DMS 273 treated with DMSO at 0.1 percent for 48 hours (cell line): ENCODE results near the gene SORD.
"Not testable (repeated sequence)": the region's sequence is repeated elsewhere in the genome, so short reads cannot be mapped to it uniquely, and the experiment has no call there.

Experiments
- DNase-seq: peaks from one replicate; lab custom pipeline; 2025; lab: John Stamatoyannopoulos, UW

The SORD gene

DNA sequence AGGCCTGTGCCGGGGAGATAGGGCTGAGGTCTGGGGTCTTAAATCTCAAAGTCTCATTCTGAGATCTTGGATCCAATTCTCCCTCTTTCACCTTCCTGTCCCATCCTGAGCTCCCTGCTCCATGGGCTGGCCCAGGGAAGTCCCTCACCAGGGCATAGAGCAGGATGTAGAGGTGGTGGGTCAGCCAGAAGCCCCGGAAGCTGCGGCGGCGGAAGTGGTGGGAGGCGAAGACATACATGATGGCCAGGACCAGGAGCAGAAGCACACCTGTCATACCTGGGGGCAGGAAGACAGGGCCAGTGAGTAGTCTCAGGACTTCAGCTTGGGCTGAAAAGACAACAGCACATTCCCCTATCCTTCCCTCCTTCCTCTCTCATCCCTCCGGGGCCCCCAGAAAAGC, 74.5 kb downstream of the SORD start:
- DNase-seq = no peak

GRCh38 chr15:45099549-45100165, 76.7 kb downstream of the SORD start:
- no peak for DNase-seq

DNA sequence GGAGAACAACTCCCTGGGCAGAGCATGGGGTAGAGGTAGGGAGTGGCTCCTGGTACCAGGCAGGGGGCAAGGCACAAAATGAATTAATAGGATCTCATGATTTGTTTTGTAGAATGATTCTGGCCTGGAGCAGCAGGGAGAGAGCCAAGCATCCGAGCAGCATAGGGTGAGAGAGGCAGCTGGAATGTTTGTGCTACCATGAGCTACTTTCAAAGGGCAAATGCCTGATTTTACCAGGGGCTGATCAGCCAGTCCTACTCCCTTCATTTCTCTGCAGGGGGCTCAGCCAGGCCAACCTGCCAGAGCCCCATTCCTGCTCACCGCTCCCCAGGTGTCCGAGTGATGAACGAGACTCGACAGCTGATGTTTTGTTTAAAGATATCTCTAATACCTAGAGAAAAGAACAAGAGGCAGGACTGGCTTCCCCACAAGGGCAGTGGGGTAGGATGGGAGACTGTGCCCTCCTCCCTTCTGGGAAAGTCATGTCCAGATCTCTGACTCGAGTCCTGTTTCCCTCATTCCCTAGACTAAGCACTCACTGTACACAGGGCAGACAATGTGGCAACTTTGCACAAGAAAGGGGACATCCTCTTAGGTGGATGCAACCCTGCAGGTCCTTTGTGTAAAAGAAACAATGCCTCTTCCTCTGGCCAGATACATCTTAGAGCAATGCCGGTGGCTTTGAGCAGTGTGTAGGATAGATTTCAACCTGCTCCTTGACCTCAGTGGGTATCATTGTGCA, 78.1 kb downstream of the SORD start:
- no peak for DNase-seq

GRCh38 chr15:45101749-45102148, 78.8 kb downstream of the SORD start:
- no peak for DNase-seq

DNA sequence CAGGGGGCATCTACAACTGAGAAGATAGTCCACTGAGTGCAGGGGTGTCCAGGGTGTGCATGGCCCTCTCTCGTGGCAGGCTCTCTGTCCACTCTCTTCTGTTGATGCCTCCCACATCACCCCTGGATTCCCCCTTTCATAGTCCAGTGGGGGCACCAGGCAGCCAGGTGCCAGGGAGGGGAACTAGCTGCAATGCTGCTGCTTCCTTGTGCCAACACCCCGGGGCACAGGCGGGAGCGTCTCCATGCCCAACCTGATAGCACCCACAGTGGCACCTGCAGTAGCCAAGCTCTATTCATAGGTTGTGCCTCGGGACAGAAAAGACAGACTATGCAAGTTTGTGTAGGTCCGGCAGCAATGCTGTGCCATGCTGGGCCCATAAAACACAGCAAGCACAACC, 79.2 kb downstream of the SORD start:
- DNase-seq = no peak

GRCh38 chr15:45104170-45104569, 81.2 kb downstream of the SORD start:
- not testable (repeated sequence) for DNase-seq

DNA sequence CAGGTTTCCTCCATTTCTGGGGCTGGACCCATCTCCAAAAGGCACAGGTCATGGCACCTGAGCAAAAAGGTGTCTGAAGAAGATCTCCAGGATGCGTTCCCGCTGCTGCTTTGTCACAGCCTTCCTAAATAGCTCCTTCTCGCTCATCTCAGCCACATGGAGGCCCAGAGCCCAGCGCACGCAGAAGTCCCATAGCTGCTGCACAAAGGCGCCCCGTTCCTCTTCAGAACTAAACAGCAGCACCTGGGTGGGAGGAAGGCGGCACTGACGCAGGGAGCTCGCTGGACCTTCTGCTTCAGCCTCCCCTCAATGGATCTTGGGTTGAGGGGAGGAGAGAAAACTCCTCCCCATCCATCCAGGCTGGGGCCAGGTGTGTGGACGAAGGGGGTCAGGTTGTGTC, 82.6 kb downstream of the SORD start:
- no peak for DNase-seq

GRCh38 chr15:45106002-45106790, 83.2 kb downstream of the SORD start:
- no peak for DNase-seq

- DNase-seq = no peak
Observed at GRCh38 chr15:45107941-45108630, 85.1 kb downstream of the SORD start.

DNA sequence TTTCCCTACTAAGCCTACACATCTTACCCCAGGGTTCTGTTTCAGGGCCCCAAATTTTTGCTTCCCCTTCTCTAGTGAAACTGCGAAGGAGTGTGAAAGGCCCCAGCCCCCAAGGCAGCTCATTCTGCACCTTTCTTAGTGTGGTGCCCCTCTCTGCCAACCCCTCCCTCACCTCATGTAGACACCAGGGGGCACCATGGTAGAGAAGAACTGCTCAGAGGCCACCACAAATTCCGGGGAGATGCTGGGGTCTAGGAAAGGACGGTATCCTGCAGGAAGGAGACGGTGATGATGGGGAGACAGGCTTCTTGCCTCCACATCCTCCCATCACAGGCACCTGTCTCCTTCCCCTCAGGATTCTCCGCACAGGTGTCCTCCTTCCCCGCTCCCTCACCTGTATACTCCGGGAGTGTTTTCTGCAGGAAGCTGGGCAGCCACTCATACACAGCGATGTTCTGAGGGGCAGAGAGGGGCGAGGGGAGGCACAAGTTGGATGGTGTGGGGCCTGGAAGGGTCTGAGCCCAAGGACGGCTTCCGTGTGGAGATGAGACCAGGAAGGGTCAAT, 87.3 kb downstream of the SORD start:
- no peak for DNase-seq

- DNase-seq = no peak
Observed at GRCh38 chr15:45111390-45112142, 88.6 kb downstream of the SORD start.

DNA sequence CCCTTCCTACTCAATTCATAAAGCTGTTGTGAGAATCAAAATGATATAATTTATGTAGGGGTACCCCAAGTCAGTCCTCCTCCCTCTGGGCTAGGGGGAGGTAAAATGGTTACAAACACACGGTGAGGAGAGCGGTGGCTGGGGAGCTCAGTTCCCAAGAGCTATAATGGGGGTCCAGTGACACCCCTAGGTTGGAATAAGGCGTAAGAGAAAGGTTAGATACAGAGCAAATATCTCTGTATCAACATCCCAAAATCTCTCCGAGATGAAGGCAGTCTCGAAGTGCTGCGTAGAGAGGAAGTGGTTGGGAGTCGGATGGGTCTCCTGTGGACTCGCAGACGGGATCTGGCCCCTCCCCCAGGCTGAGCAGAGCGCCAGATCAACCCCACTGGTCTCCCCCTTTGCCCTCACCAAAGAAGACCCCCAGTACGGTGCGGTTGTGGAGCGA, 89.2 kb downstream of the SORD start:
- DNase-seq = no peak

DNA sequence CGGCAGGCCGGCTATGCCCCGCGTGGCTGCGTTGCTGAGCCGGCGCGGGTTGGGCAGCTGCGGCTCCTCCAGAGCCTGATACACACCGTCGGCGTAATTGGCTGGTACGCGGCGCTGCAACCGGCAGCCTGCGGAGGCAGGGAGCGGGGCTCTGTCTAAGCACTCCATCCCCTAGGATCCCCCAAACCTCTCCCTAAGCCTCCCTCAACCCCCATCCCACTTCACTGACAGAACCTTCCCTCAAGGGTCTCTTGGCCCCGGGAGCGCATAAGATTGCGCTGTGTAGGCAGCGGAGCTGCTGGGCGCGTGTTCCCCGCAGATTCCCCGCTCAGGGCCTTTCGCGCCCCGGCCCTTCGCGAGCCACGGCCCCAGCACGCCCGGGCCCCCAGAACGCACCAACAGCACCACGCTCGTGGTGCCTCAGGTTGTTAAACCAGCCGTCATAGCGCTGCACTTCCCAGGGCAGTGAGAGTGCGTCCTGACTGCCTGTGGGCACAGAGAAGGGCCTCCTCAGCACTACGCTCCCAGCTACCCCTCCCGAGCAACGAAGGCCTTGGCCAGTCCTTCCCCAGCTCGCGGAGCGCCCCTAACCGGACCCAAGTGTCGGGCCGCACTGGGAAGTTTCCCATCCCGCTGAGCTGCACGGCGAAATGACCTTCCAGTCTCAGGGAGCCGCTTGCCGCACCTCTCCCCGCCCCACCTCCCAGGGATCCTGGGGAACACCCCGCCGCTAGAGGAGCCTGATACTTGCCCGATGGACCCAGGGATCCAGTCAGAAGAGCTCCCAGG, 89.8 kb downstream of the SORD start:
- no peak for DNase-seq

GRCh38 chr15:45113380-45113990, 90.5 kb downstream of the SORD start:
- DNase-seq = no peak

DNA sequence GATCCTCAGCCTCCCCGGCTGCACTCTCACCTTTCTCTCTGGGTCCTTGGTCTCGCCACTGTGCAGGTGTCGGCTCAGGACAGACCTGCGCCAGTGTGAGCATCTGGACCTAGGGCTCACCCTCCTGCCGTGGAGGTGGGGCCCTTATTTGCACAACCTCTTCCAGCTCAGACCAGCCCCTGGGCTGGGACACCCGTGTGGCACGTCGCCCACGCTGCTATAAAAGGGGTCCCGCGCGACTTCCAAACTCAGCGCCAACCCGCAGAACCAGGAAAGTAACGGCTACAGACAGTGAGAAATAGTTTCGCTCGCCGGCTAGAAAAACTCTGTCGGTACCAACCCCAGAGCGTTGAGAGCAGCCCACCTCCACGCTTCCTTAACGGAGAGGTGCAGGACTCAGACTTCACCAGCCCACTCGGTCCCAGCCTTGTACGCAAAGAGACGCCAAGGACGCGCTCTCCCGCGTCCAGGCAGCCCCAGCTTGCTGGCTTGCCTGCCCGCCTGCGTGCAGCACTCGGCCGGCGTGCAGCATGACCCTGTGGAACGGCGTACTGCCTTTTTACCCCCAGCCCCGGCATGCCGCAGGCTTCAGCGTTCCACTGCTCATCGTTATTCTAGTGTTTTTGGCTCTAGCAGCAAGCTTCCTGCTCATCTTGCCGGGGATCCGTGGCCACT, 91.2 kb downstream of the SORD start, which contains the start of the genes DUOX2 and DUOXA2:
TSS of gene DUOX2 (minus strand) at position 97 of the 675 bp plus-strand sequence. CDS start 761 bp downstream, outside the sequence.
TSS of gene DUOXA2 (plus strand) at position 251 of the 675 bp plus-strand sequence. CDS start at position 531, 280 bp downstream.
- no peak for DNase-seq

GRCh38 chr15:45114751-45115085, 91.7 kb downstream of the SORD start:
- DNase-seq = no peak

DNA sequence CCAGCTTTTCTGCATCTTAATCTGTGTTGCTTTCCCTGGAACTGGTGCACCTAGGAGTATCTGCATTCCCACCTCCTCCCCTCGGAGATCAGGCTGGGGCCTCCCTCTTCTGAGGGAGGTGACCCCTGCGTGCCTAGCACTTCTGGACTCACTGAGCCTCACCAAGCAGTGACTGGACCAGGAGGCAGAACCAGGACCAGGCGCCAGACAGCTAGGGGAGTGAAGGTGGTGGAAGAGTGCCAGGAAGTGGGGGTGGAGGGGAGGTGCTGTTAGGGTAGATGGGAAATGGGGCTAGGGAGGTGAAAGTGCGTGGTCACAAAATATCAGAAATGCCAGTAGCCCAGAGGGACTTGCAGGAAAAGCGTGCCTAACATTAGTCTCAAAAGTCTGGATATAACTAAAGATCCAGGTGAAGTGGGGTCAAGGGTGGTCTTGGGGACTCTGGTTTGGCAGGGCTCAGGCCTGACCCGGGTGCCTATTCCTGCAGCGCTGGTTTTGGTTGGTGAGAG, 92.4 kb downstream of the SORD start:
- no peak for DNase-seq

DNA sequence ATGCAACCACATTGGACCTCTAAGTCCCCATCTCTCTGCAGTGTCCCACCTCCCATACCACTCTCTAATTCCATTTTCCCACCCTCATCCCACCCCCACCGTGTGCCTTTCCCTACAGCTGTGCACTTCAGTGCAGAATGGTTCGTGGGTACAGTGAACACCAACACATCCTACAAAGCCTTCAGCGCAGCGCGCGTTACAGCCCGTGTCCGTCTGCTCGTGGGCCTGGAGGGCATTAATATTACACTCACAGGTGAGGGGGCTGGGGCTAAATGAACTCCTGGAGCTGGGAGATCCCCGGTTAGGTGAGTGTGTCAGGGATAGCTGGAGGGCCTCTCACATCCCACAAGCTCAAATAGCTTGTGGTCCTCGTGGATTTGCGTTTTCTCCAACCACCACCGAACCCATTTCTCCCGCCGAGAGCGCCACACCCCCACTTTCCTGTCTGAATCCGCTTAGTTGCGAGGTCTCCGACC, 93.0 kb downstream of the SORD start:
- DNase-seq = no peak
